T-helper 17 cell (primary cell): Measurements from ENCODE around the gene GCLM. TPM values are rescaled to one million over a fixed set of nuclear protein-coding genes. Genes with fewer than 3 reads are reported as not detected.
A peak's percentile ranks its signal among the peaks of the same experiment; 100 is the strongest.
"Not testable (repeated sequence)": the region's sequence is repeated elsewhere in the genome, so short reads cannot be mapped to it uniquely, and the experiment has no call there.

ENCODE experiments used
- ATAC-seq: fragments of 150-1000 bp; cut with Tn5 transposase; 2 replicates; pipeline ENCODE4 v1.10.0; 2021; ENCODE audit warnings: mild to moderate bottlenecking, moderate library complexity
- DNase-seq, 3 donors: peaks; one replicate each; pipeline versions ENCODE4 v3.0.0 to v3.0.0-alpha.2; 2020 to 2021
- H3K9me3 ChIP-seq: one replicate; pipeline ENCODE4 v1.7.0; 2013; ENCODE audit warnings: low read length, mild to moderate bottlenecking; ENCODE audit not compliant: control insufficient read depth, poor library complexity, severe bottlenecking
- H3K27ac Mint-ChIP-seq: one replicate; pipeline ENCODE4 v1.8.0; 2022; ENCODE audit warnings: mild to moderate bottlenecking, moderate library complexity, mixed read lengths
- H3K27me3 Mint-ChIP-seq: one replicate; pipeline ENCODE4 v1.8.0; 2022; ENCODE audit warnings: mixed read lengths
- H3K36me3 Mint-ChIP-seq: one replicate; pipeline ENCODE4 v1.8.0; 2022; ENCODE audit warnings: low read depth, mixed read lengths
- H3K4me1 Mint-ChIP-seq: one replicate; pipeline ENCODE4 v1.8.0; 2022; ENCODE audit warnings: mild to moderate bottlenecking, mixed read lengths
- H3K4me3 Mint-ChIP-seq: one replicate; pipeline ENCODE4 v1.8.0; 2022; ENCODE audit warnings: mild to moderate bottlenecking, moderate library complexity, mixed read lengths
- total RNA-seq, 4 donors: library from RNA in 2 of 4; stranded (reverse) in 2 of 4; gene quantifications; one replicate each; pipeline ENCODE4 v1.2.3 and lab custom pipeline; 2022 to 2026

GCLM gene
- total RNA-seq, 2 donors from 2014 or later: 11.1 to 12.8 TPM

DNA sequence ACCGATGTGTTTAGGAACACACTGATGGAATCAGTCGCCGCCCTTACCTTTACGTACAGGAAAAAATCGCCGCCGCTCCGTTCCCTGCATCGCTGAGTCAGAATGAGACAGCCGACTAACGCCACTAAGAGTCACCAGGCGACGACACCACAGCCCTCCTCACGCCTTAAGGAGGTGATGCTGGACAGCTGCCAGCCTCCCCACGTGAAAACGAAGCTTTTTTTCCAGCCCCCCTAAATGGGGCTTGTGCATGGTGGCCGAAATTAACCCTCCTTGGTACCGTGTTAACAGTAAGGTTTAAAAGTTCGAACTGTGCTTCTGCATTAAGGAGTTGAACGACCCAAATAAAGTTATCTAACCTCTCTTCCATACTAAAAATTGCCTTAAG is 30.7 kb downstream of the GCLM start:
- no peaks in the 10 kb centered on the region for H3K9me3 ChIP-seq
- H3K27me3 Mint-ChIP-seq: no peaks in the 10 kb centered on the region
- H3K4me3 Mint-ChIP-seq: peak overlapping the region; percentile 97
- peak; percentile 23 to 46 (median 32) for DNase-seq
- H3K27ac Mint-ChIP-seq: peak overlapping the region; percentile 100
- peaks cover 35% of the 10 kb centered on the region for H3K4me1 Mint-ChIP-seq
- peaks cover 14% of the 10 kb centered on the region for H3K36me3 Mint-ChIP-seq
- ATAC-seq: peak; percentile 60

DNA sequence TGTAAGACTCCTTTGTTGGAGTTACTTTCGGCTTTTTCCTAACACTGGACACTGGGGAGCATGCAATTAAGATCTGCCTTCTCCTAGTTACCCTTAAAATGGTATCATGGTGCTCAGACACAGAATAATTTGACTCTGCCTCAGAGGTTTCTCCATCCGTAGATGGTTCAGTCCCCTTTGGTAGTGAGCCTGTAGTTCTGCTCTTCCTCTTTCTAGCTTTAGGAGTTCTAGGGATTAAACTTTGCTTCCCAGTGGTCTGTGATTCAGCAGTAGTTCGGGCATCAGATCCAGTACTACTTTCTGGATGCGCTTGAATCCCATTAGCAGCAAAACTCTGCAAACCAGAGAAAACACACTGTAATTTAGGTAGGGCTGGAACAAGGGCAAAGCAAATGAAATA is 31.7 kb downstream of the GCLM start:
- peak overlapping the region; percentile 100 for H3K27ac Mint-ChIP-seq
- DNase-seq: no peak
- peaks cover 14% of the 10 kb centered on the region for H3K36me3 Mint-ChIP-seq
- no peaks in the 10 kb centered on the region for H3K27me3 Mint-ChIP-seq
- ATAC-seq: no peak
- H3K9me3 ChIP-seq: no peaks in the 10 kb centered on the region
- H3K4me3 Mint-ChIP-seq: peak overlapping the region; percentile 97
- peaks cover 35% of the 10 kb centered on the region for H3K4me1 Mint-ChIP-seq

- Mint-ChIP-seq H3K27ac (peak overlapping the region; percentile 100), H3K27me3 (no peaks in the 10 kb centered on the region), H3K4me1 (peaks cover 35% of the 10 kb centered on the region), H3K36me3 (peaks cover 16% of the 10 kb centered on the region), H3K4me3 (peak overlapping the region; percentile 97)
- DNase-seq: no peak
- H3K9me3 ChIP-seq: no peaks in the 10 kb centered on the region
- no peak for ATAC-seq
Observed at GRCh38 chr1:93876244-93876643, 33.0 kb downstream of the GCLM start.

GRCh38 chr1:93874025-93874651 is 35.1 kb downstream of the GCLM start:
- peaks cover 28% of the 10 kb centered on the region for H3K4me1 Mint-ChIP-seq
- H3K27me3 Mint-ChIP-seq: no peaks in the 10 kb centered on the region
- peaks cover 20% of the 10 kb centered on the region for H3K36me3 Mint-ChIP-seq
- H3K9me3 ChIP-seq: no peaks in the 10 kb centered on the region
- H3K27ac Mint-ChIP-seq: peak overlapping the region; percentile 27
- DNase-seq (no peak), ATAC-seq (peak; percentile 39)
- peak overlapping the region; percentile 73 for H3K4me3 Mint-ChIP-seq

GRCh38 chr1:93871366-93871765 is 37.9 kb downstream of the GCLM start:
- ATAC-seq: no peak
- Mint-ChIP-seq H3K4me3 (no peak overlapping the region), H3K27me3 (no peaks in the 10 kb centered on the region), H3K27ac (no peak overlapping the region), H3K4me1 (peaks cover 14% of the 10 kb centered on the region), H3K36me3 (peaks cover 21% of the 10 kb centered on the region)
- no peak for DNase-seq
- no peaks in the 10 kb centered on the region for H3K9me3 ChIP-seq

DNA sequence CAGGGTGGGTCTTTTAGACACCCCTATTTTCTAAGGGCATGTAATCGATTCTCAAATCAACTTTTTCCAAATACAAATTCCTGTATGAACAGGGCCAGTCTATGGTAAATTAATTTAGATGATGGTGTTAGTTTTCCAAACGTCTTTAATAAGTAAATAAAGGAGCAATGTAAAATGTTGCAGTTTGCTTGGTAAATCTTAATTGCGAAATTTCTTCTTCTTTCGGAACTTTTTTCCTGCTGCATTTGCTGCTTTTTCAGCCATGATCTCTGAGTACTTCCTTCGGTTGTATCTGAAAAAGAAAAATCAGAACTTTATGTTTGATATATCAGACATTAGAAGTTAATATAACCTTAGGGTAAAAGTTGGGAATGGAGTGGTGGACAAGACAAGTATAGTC is 39.6 kb downstream of the GCLM start:
- Mint-ChIP-seq H3K36me3 (peaks cover 17% of the 10 kb centered on the region), H3K27ac (no peak overlapping the region), H3K4me1 (peaks cover 15% of the 10 kb centered on the region), H3K4me3 (no peak overlapping the region), H3K27me3 (no peaks in the 10 kb centered on the region)
- ATAC-seq (no peak), DNase-seq (no peak)
- H3K9me3 ChIP-seq: no peaks in the 10 kb centered on the region

GRCh38 chr1:93868492-93868891 is 40.7 kb downstream of the GCLM start:
- H3K9me3 ChIP-seq, H3K27me3 Mint-ChIP-seq, H3K27ac Mint-ChIP-seq, H3K4me1 Mint-ChIP-seq, ATAC-seq, DNase-seq, H3K4me3 Mint-ChIP-seq: not testable (repeated sequence)
- peaks cover 11% of the 10 kb centered on the region for H3K36me3 Mint-ChIP-seq

- Mint-ChIP-seq H3K27ac (no peak overlapping the region), H3K36me3 (peaks cover 7% of the 10 kb centered on the region), H3K4me3 (no peak overlapping the region), H3K4me1 (peaks cover 7% of the 10 kb centered on the region), H3K27me3 (no peaks in the 10 kb centered on the region)
- DNase-seq (no peak), ATAC-seq (no peak)
- H3K9me3 ChIP-seq: no peaks in the 10 kb centered on the region
Observed at GRCh38 chr1:93865253-93865652, 44.0 kb downstream of the GCLM start.

DNA sequence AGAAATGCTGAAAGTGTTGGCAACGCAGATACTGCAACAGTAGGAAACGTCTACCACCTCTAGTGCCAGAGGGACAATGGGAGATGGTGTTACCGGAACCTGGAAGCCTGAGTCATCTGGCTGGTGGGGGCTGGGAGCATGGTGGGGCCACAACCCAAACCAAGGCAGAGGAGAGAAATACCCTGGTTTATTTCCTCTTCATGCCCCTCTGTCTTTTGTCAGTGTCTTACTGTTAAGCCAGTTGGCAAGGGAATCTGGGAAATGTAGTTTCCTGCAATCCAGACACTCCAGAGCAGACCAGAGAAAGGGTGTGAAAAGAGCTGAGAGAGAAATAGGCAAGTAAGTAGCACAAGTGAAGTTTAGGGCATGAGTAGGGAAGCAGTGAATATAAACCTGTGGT is 45.1 kb downstream of the GCLM start:
- H3K4me3 Mint-ChIP-seq: no peak overlapping the region
- no peak overlapping the region for H3K27ac Mint-ChIP-seq
- no peak for DNase-seq
- H3K36me3 Mint-ChIP-seq: peaks cover 5% of the 10 kb centered on the region
- no peaks in the 10 kb centered on the region for H3K9me3 ChIP-seq
- H3K27me3 Mint-ChIP-seq: no peaks in the 10 kb centered on the region
- no peak for ATAC-seq
- H3K4me1 Mint-ChIP-seq: peaks cover 7% of the 10 kb centered on the region

DNA sequence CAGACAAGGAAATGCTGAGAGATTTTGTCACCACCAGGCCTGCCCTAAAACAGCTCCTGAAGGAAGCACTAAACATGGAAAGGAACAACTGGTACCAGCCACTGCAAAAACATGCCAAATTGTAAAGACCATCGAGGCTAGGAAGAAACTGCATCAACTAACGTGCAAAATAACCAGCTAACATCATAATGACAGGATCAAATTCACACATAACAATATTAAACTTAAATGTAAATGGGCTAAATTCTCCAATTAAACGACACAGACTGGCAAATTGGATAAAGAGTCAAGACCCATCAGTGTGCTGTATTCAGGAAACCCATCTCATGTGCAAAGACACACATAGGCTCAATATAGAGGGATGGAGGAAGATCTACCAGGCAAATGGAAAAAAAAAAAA is 51.6 kb downstream of the GCLM start:
- H3K27ac Mint-ChIP-seq, H3K9me3 ChIP-seq, H3K4me3 Mint-ChIP-seq, H3K27me3 Mint-ChIP-seq, ATAC-seq, H3K4me1 Mint-ChIP-seq, H3K36me3 Mint-ChIP-seq, DNase-seq: not testable (repeated sequence)

DNA sequence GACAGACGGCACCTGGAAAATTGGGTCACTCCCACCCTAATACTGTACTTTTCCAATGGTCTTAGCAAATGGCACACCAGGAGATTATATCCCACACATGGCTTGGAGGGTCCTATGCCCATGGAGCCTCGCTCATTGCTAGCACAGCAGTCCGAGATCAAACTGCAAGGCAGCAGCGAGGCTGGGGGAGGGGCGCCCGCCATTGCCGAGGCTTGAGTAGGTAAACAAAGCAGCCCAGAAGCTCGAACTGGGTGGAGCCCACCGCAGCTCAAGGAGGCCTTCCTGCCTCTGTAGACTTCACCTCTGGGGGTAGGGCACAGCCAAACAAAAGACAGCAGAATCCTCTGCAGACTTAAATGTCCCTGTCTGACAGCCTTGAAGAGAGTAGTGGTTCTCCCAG is 53.2 kb downstream of the GCLM start:
- H3K27ac Mint-ChIP-seq: not testable (repeated sequence)

GRCh38 chr1:93853940-93854339 is 55.3 kb downstream of the GCLM start:
- Mint-ChIP-seq H3K4me3 (no peak overlapping the region), H3K27me3 (peaks cover 7% of the 10 kb centered on the region), H3K36me3 (peaks cover under 1% of the 10 kb centered on the region), H3K27ac (no peak overlapping the region), H3K4me1 (peaks cover 9% of the 10 kb centered on the region)
- DNase-seq (no peak), ATAC-seq (no peak)
- H3K9me3 ChIP-seq: no peaks in the 10 kb centered on the region

More for the DNA sequence above, 53.2 kb downstream of the GCLM start:
- H3K4me1 Mint-ChIP-seq, H3K4me3 Mint-ChIP-seq, H3K9me3 ChIP-seq, H3K27me3 Mint-ChIP-seq, H3K36me3 Mint-ChIP-seq, DNase-seq, ATAC-seq: not testable (repeated sequence)

GRCh38 chr1:93851878-93852277 is 57.4 kb downstream of the GCLM start:
- no peak for ATAC-seq
- H3K27ac Mint-ChIP-seq: no peak overlapping the region
- H3K27me3 Mint-ChIP-seq: peaks cover 7% of the 10 kb centered on the region
- no peaks in the 10 kb centered on the region for H3K9me3 ChIP-seq
- DNase-seq: no peak
- H3K36me3 Mint-ChIP-seq: no peaks in the 10 kb centered on the region
- H3K4me1 Mint-ChIP-seq: peaks cover 16% of the 10 kb centered on the region
- no peak overlapping the region for H3K4me3 Mint-ChIP-seq

DNA sequence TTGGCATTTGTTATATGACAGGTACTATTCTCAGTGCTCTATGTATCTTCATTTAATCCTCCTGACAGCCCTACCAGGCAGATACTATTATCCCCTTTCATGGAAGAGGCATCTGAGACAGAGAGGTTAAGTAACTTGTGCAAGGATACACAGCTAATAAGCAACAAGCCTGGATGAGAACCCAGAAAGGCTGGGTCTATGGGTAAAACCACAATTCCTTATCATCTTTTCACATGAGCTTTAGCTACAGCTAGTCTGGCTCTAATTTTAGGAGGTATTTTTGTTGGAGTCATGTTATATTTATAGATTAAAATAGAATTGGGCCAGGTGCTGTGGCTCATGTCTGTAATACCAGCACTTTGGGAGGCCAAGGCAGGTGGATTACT is 57.9 kb downstream of the GCLM start:
- DNase-seq (no peak), ATAC-seq (no peak)
- Mint-ChIP-seq H3K27me3 (peaks cover 7% of the 10 kb centered on the region), H3K36me3 (no peaks in the 10 kb centered on the region), H3K27ac (no peak overlapping the region), H3K4me1 (peaks cover 16% of the 10 kb centered on the region), H3K4me3 (no peak overlapping the region)
- no peaks in the 10 kb centered on the region for H3K9me3 ChIP-seq
